GM12865 (cell line): ENCODE data around the gene HHIPL2.

ENCODE experiments used
- DNase-seq: peaks from one replicate; pipeline ENCODE4 v3.0.0; 2010; ENCODE audit warnings: low read depth
- H3K4me3 ChIP-seq: 2 replicates; pipeline ENCODE4 v1.5.1; 2011; ENCODE audit warnings: mild to moderate bottlenecking, low read depth, low read length, control low read depth
- TF ChIP-seq, protein P1 (sequence below): IDR thresholded peaks from 2 replicates; pipeline ENCODE4 v1.5.1; 2011; ENCODE audit warnings: low read length, control low read depth, low read depth, inconsistent platforms; ENCODE audit not compliant: insufficient read depth; ENCODE audit errors: missing control alignments

The HHIPL2 gene

DNA sequence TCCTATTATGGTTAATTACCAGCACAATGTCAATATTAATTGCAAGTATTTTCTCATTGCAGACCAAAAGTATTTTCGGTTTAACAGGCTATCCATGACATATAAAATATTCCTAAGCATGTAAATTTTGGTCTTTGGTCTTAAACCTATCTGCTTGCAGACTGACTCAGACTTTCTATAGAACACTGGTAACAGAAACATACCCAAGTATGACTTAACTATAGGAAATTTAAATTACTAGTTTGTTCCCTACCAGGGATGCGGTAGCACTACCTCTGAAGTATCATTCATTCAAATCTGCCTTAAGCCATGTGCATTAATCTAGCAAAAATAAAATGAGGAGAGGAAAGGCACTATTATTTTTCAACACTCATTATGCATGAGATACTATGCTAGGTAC, 38.9 kb upstream of the HHIPL2 start:
- H3K4me3 ChIP-seq = no peak overlapping the region
- DNase-seq = no peak

DNA sequence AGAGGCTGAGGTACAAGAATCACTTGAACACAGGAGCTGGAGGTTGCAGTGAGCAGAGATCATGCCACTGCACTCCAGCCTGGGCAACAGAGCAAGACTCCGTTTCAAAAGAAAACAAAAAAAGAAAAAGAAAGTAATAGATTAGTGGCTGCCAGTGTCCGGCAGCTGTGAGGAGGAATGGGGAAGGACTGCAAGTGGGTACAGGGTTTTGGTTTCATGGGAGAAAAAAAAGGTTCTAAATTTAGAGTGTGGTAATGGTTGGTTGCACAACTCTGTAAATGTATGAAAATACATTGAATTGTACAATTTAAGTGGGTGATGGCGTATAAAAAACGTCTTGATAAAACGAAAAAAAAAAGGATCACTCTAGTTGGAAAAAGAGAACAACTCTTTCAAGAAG, 35.2 kb upstream of the HHIPL2 start:
- TF ChIP-seq, protein P1, sequence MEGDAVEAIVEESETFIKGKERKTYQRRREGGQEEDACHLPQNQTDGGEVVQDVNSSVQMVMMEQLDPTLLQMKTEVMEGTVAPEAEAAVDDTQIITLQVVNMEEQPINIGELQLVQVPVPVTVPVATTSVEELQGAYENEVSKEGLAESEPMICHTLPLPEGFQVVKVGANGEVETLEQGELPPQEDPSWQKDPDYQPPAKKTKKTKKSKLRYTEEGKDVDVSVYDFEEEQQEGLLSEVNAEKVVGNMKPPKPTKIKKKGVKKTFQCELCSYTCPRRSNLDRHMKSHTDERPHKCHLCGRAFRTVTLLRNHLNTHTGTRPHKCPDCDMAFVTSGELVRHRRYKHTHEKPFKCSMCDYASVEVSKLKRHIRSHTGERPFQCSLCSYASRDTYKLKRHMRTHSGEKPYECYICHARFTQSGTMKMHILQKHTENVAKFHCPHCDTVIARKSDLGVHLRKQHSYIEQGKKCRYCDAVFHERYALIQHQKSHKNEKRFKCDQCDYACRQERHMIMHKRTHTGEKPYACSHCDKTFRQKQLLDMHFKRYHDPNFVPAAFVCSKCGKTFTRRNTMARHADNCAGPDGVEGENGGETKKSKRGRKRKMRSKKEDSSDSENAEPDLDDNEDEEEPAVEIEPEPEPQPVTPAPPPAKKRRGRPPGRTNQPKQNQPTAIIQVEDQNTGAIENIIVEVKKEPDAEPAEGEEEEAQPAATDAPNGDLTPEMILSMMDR = no peak
- peak; percentile 68 for DNase-seq
- H3K4me3 ChIP-seq = no peak overlapping the region

More for the DNA sequence above, 38.9 kb upstream of the HHIPL2 start:
- TF ChIP-seq, protein P1 = no peak

DNA sequence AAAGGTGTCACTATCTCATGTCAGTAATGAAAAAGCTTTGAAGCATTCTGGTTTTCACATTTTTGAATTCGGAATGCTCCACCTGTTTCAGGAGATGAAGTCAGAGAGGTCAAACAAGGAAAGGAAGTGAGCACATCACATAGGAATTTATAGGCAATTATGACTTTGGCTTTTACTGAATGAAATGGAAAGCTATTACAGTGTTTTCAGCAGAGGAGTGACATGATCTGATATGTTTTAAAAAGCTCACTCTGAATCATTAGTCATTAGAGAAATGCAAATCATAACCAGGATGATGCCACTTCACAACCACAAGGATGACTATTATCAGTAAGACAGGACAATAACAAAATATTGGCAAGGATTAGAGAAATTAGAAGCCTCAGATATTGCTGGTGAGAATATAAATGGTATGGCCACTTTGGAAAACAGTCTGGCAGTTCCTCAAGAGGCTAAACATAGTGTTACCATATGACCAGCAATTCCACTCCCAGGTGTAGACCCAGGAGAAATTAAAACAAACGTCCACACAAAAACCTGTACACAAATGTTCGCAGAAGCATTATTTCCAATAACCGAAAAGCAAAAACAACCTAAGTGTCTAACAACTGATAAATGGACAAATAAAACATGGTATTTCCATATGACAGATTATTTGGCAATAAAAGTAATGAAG, 34.3 kb upstream of the HHIPL2 start:
- peak; percentile 41 for DNase-seq
- H3K4me3 ChIP-seq = no peak overlapping the region
- TF ChIP-seq, protein P1 = no peak

DNA sequence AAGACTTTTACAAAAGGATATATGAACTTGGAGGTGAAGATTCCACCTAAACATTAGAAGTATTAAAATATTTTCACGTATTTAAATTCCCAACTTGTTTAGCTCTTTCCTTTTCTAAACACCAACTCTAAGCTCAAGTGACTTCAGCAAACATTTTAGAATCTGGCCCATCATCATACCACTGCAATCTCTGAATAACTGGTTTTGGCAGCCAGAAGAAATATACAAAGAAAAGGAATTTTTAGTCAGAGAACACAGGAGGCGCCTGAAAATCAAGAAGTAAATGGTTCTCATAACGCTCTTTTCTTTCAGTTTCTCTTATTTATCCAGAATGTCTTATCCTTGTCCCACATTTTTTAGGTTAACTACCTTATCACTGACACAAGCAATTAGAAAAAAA, 31.4 kb upstream of the HHIPL2 start:
- H3K4me3 ChIP-seq = no peak overlapping the region
- TF ChIP-seq, protein P1 = no peak
- no peak for DNase-seq

DNA sequence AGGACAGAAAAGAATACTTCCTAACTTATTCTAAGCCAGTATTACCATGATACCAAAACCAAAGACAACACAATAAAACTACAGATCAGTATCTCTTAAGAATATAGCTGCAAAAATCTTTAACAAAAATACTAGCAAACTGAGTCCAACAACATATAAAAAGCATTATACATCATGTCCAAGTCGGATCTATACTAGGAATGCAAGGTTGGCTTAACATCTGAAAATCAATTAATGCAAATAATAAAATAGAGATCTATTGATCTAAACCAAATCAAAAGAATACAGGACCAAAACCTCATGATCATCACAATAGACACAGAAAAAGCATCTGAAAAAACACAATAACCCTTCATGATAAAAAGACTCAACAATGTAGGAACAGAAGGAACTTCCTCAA, 22.9 kb upstream of the HHIPL2 start:
- DNase-seq = no peak
- TF ChIP-seq, protein P1 = no peak
- no peak overlapping the region for H3K4me3 ChIP-seq

DNA sequence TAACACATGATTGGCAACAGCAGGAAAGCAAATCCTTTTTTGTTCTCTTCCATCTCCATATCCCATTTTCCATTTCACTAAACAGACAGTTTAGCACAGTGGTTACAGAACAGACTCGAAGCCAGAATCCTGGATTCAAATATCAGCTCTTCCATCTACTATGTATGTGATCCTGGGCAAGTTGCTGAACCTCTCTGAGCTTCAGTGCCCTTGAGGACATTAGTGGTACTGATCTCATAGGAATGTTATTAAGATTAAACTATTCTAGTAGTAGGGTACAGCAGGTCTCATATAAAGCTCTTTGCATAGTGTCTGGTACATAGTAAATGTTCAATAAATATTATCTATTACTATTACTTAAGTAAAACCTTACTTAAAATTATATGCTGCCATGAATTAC, 13.8 kb upstream of the HHIPL2 start:
- DNase-seq = no peak
- no peak overlapping the region for H3K4me3 ChIP-seq
- TF ChIP-seq, protein P1 = no peak

DNA sequence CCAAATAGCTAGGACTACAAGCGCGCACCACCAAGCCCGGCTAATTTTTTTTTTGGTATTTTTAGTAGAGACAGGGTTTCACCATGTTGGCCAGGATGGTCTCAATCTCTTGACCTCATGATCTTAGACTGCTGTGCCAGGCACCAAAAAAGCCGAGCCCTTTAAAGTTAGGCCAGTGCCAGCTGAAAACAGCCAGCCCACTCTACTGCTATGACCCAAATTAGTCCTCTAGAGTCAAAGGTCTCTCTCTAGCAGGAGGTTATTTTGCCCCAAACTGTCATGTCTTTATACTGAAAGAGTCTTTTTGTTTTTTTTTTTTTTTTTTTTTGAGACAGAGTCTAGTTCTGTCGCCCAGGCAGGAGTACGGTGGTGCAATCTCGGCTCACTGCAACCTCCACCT, 9.7 kb upstream of the HHIPL2 start:
- TF ChIP-seq, protein P1 = no peak
- H3K4me3 ChIP-seq = no peak overlapping the region
- DNase-seq = no peak
